HepG2 (cell line): ENCODE data around the gene RCBTB1. TPM values are rescaled to one million over a fixed set of nuclear protein-coding genes. Genes with fewer than 3 reads are reported as not detected.

Source experiments
- HNRNPUL1 ChIP-seq: fragments of 200-400 bp; formaldehyde crosslinking; IDR thresholded peaks from 2 replicates; pipeline ENCODE4 v1.6.1; 2017; ENCODE audit warnings: low read depth, mild to moderate bottlenecking, low read length, moderate library complexity
- RERE ChIP-seq: IDR thresholded peaks from 2 replicates; pipeline ENCODE4 v1.6.1; 2016; ENCODE audit warnings: low read depth, missing genetic modification reagents, missing compliant biosample characterization
- ZBTB37 ChIP-seq: sonication (generic); formaldehyde crosslinking; IDR thresholded peaks from 2 replicates; pipeline ENCODE4 v1.4.0; 2020; ENCODE audit warnings: mild to moderate bottlenecking, missing genetic modification reagents
- ZBTB38 ChIP-seq: sonication (generic); formaldehyde crosslinking; IDR thresholded peaks from 2 replicates; pipeline ENCODE4 v1.5.1; 2020; ENCODE audit warnings: mild to moderate bottlenecking, missing genetic modification reagents
- ZBTB44 ChIP-seq: sonication (generic); formaldehyde crosslinking; IDR thresholded peaks from 2 replicates; pipeline ENCODE4 v1.4.0; 2020; ENCODE audit warnings: missing genetic modification reagents
- ZC3H13 ChIP-seq: sonication (generic); formaldehyde crosslinking; IDR thresholded peaks from 2 replicates; pipeline ENCODE4 v1.8.1; 2023; ENCODE audit warnings: mild to moderate bottlenecking, missing genetic modification reagents, moderate library complexity
- ZNF850 ChIP-seq: sonication (generic); formaldehyde crosslinking; conservative IDR thresholded peaks from 2 replicates; pipeline ENCODE4 v1.9.0; 2021; ENCODE audit warnings: mild to moderate bottlenecking, missing genetic modification reagents
- polyA plus RNA-seq, 8 experiments: library from polyadenylated mRNA; depleted of rRNA in 3 of 8; stranded (reverse) in 7 of 8; unstranded in 1 of 8; fragments of >200 nt; fragmentation: Illumina TruSeq in 4 of 8; extraction: Trizol in 4 of 8; gene quantifications; 2 replicates each; pipeline versions ENCODE4 v1.2.1 to v1.2.3, GENCODE V29; 2011 to 2016; ENCODE audit warnings: low read depth in 4 of 8, missing spikeins in 1 of 8, mixed read lengths in 1 of 8; ENCODE audit not compliant: insufficient read depth in 1 of 8
- total RNA-seq, 5 experiments: library from RNA; depleted of rRNA; stranded (reverse); fragments of >200 nt; fragmentation: Illumina TruSeq; extraction: Trizol; gene quantifications; 2 replicates each; pipeline ENCODE4 v1.2.3, GENCODE V29; 2016; ENCODE audit warnings: low read depth in 1 of 5

RCBTB1 gene
- total and polyA plus RNA-seq, 2 of the 13 experiments (the other 11 are each of a cell fraction or from before 2014, with no cell fraction given) = 13.4 to 21.6 TPM

GRCh38 chr13:49488563-49488962 is 96.8 kb downstream of the RCBTB1 start (continued):
- no peak for TF ChIP-seq RERE (CRISPR knock-in tag)
- TF ChIP-seq ZBTB44 (CRISPR knock-in tag) = no peak
- TF ChIP-seq ZBTB38 (CRISPR knock-in tag) = no peak
- TF ChIP-seq HNRNPUL1 = no peak
- no peak for TF ChIP-seq ZBTB37 (CRISPR knock-in tag)
- no peak for TF ChIP-seq ZC3H13 (CRISPR knock-in tag)
- no peak for TF ChIP-seq ZNF850

Other genes starting within 250 kb of the RCBTB1 start
- gene CAB39L, start 141.5 kb downstream of the RCBTB1 start, total RNA-seq (2016; rRNA removed; fragmentation: Illumina TruSeq; extraction: Trizol) = 6.1 and 8.3 TPM in 2 replicates
- gene CAB39L, start 141.5 kb downstream of the RCBTB1 start, polyA plus RNA-seq (2011; rRNA removed) = 2.2 and 3.1 TPM in 2 replicates
- gene SETDB2, start 141.3 kb downstream of the RCBTB1 start, total RNA-seq (2016; rRNA removed; fragmentation: Illumina TruSeq; extraction: Trizol) = 8.7 and 9.5 TPM in 2 replicates
- 6.1 and 8.1 TPM in 2 replicates for gene SETDB2, start 141.3 kb downstream of the RCBTB1 start, polyA plus RNA-seq (2011; rRNA removed)
- 9.0 and 15.8 TPM in 2 replicates for gene PHF11, start 89.6 kb downstream of the RCBTB1 start, total RNA-seq (2016; rRNA removed; fragmentation: Illumina TruSeq; extraction: Trizol)
- gene PHF11, start 89.6 kb downstream of the RCBTB1 start, polyA plus RNA-seq (2011; rRNA removed) = 17.5 and 22.0 TPM in 2 replicates
- gene ARL11, start 42.9 kb upstream of the RCBTB1 start, total RNA-seq (2016; rRNA removed; fragmentation: Illumina TruSeq; extraction: Trizol) = 0.04 TPM in 1 of 2 replicates, not detected in the other
- gene ARL11, start 42.9 kb upstream of the RCBTB1 start, polyA plus RNA-seq (2011; rRNA removed) = 0.17 and 0.22 TPM in 2 replicates
- 51.8 and 96.5 TPM in 2 replicates for gene EBPL, start 105.9 kb upstream of the RCBTB1 start, total RNA-seq (2016; rRNA removed; fragmentation: Illumina TruSeq; extraction: Trizol)
- 121 and 152 TPM in 2 replicates for gene EBPL, start 105.9 kb upstream of the RCBTB1 start, polyA plus RNA-seq (2011; rRNA removed)
- gene KPNA3, start 207.1 kb upstream of the RCBTB1 start, total RNA-seq (2016; rRNA removed; fragmentation: Illumina TruSeq; extraction: Trizol) = 28.9 and 69.8 TPM in 2 replicates
- gene KPNA3, start 207.1 kb upstream of the RCBTB1 start, polyA plus RNA-seq (2011; rRNA removed) = 9.9 and 13.0 TPM in 2 replicates